Measurements from ENCODE around the gene CDH16.
"Not testable (repeated sequence)": the region's sequence is repeated elsewhere in the genome, so short reads cannot be mapped to it uniquely, and the experiment has no call there.

The CDH16 gene, protein sequence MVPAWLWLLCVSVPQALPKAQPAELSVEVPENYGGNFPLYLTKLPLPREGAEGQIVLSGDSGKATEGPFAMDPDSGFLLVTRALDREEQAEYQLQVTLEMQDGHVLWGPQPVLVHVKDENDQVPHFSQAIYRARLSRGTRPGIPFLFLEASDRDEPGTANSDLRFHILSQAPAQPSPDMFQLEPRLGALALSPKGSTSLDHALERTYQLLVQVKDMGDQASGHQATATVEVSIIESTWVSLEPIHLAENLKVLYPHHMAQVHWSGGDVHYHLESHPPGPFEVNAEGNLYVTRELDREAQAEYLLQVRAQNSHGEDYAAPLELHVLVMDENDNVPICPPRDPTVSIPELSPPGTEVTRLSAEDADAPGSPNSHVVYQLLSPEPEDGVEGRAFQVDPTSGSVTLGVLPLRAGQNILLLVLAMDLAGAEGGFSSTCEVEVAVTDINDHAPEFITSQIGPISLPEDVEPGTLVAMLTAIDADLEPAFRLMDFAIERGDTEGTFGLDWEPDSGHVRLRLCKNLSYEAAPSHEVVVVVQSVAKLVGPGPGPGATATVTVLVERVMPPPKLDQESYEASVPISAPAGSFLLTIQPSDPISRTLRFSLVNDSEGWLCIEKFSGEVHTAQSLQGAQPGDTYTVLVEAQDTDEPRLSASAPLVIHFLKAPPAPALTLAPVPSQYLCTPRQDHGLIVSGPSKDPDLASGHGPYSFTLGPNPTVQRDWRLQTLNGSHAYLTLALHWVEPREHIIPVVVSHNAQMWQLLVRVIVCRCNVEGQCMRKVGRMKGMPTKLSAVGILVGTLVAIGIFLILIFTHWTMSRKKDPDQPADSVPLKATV

DNA sequence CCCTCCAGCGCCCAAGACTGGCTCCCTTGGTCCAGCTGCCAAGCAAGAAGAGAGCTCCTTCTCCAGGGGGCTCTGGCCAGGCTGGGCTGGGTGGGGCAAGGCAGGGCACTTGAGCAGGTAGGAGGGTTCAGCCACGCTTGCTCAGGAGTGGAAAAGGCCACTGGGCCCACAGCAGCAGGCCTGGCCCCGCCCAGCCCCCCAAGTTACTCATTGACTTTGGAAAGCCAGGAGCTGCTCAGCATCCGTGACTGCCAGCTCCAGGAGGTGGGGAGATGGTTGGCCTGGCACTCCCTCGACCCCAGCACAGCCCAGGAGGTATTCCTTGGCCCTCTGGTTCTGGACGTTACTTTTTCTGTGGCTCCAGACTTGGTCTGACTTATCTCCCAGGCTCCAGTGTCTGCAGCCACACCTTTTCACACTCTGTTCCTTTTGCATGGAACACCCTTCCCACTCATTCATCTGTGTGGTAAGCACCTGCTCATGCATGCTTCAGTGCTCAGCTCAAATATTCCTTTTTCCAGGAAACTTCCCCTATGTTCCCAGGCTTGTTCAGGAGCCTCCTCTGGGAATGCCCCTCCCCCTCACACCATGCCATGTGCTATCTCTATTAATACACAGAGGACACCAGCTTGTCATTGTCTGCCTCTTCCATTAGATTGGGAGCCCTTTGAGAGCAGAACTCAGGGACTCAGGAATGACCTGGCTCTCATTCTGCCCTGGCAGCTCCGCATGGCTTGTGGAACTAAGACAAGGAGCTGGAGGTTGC, at the start of gene CDH16:
CDH16 (minus strand) TSS at position 83 of the 766 bp plus-strand sequence. CDS start 820 bp downstream, outside the sequence.
- DNase-seq (ENCODE audit: low spot score) (peak; percentile 88), FAIRE-seq (peak; percentile 93)

DNA sequence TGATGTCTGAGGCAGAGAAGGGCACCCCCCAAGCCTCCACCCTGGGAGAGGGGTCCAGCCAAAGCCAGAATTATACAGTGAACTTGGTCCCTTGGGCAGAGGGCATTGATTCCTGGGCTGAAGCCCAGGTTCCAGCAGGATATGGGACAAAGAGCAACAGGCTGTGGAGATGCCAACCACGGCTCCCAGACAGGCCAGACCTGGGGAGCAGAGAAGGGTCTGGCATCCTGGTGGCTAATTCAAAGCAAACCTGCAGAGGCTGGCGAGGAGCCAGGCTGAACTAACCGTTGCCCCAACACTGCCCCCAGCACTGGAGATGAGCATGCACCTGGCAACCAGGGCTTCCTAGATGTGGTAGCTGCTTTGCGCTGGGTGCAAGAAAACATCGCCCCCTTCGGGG, 45.4 kb upstream of the CDH16 start:
- FAIRE-seq (no peak), DNase-seq (ENCODE audit: low spot score) (no peak)

DNA sequence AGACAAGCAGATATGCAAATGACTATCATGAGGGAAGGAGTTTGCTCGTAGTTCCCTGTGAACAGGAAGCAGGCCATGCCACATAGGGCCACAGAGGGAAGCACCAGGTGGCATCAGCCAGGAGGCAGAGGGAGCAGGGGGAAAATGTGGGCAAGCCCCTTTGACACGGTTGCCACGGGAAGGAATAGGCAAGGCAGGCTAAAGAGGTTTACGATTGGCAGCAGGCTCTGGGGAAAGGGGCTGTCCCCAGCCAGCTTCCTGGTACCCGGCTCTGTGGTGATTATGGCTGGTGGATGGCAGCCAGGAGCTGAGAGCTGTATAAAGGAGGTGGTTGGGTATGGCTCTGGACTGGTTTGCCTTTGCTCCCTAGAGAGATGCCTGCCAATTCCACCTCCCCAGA, 43.2 kb upstream of the CDH16 start:
- DNase-seq (ENCODE audit: low spot score) (no peak), FAIRE-seq (no peak)

DNA sequence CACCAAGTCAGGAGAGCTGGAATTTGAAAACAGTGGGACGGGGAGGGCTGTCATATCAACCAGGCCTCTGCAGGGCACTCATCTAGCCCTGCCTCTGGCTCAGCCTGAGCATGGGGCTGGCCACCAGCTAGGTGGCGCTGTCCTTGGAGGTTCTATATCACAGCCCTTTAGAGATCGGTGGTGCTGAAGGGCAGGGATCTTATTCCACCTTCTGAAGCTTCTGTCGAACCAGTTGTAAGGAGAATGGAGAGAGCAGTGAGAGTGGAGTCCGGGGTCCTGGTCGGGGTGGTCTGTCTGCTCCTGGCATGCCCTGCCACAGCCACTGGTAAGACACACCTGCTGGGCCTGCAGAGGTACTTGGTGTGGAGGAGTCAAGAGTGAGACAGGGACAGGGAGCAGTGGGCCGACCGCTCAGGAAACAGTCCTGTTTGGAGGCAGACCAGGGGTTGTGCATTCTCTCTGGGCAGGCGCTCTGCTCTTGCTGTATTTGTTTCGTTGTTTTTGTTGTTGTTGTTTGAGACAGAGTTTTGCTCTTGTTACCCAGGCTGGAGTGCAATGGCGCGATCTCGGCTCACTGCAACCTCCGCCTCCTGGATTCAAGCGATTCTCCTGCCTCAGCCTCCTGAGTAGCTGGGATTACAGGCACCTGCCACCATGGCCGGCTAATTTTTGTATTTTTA, 42.5 kb upstream of the CDH16 start, which contains the start of gene CES3:
CES3 (plus strand) TSS at position 202 of the 680 bp plus-strand sequence; CDS start at position 244, 42 bp downstream.
- FAIRE-seq (no peak), DNase-seq (ENCODE audit: low spot score) (peak; percentile 50)

DNA sequence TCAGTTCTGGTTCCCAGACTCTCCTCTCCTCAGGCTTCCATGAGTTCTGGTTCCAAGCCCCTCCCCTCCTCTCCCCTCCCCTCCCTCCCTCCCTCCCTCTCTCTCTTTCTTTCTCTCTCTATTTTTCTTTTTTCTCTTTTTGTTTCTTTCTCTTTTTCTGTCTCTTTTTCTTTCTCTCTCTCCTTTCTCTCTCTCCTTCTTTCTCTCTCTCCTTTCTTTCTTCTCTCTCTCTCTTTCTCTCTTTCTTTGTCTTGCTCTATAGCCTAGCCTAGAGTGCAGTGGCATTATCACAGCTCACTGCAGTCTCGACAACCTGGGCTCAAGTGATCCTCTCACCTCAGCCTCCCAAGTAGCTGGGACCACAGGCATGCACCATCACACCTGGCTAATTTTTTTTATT, 41.6 kb upstream of the CDH16 start:
- no peak for FAIRE-seq
- no peak for DNase-seq (ENCODE audit: low spot score)

DNA sequence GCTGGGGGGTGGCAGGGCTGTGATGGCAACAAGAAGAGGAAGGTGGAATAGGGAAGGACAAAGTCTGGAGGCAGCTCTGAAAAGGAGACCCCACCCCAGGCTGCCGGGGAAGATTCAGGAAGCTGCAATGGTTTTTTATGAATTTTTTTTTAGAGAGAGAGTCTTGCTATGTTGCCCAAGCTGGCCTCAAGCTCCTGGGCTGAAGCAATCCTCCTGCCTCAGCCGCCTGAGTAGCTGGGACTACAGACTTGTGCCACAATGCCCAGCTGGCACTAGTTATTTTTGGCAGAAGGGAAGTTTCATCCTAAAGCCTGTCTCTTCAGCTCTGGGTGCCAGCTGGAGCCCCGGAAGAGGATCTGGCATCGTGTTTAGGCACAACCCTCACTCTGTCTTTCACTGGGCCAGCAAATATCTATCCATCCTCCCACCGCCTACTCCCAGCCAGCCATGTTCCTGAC, 41.0 kb upstream of the CDH16 start:
- DNase-seq (ENCODE audit: low spot score) (no peak), FAIRE-seq (no peak)

DNA sequence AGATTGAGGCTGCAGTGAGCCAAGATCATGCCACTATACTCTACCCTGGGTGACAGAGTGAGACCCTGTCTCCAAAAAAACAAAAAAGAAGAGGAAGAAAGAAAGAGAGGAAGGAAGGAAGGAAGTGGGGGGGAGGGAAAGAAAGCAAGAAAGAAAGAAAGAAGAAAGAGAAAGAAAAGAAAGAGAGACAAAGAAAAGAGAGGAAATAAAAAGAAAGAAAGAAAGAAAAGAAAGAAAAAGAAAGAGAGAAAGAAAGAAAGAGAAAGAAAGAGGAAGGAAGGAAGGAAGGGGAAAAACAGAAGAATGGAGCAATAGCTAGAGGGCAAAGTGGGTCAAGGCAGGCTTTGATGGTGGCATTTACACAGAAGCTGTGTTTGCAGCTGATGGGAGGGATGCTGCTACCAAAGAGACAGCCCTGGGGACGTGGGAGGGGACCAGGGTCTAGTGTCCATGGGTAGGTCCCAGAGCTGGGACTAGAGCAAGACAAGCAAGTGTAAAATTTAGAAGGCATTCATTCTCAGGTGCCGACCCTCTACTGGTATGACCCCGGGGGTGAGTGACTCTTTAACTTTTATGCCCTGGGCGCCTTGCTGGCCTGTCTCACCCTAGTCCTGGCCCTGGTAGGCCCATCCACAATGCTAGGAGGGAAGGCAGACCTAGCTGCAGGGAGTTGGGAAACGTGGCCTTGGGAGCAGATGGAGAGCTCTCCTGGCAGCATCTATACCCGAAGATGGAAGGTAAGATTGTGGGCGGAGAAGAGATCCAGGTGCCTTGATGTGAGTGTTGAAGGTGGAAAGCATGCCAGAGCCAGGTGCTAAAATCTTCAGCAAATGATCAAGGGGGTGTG, 40.4 kb upstream of the CDH16 start:
- FAIRE-seq, result no peak
- DNase-seq (ENCODE audit: low spot score), result no peak

DNA sequence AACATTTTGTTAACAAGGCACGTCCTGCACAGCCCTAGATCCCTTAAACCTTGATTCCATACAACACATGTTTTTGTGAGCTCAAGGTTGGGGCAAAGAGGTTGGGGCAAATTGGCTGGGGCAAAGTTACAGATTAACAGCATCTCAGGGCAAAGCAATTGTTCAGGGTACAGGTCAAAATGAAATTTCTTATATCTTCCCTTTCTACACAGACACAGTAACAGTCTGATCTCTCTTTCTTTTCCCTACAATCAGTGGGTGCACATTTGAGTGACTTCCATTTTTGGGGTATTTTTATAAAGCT, 37.4 kb upstream of the CDH16 start:
- not testable (repeated sequence) for FAIRE-seq

DNA sequence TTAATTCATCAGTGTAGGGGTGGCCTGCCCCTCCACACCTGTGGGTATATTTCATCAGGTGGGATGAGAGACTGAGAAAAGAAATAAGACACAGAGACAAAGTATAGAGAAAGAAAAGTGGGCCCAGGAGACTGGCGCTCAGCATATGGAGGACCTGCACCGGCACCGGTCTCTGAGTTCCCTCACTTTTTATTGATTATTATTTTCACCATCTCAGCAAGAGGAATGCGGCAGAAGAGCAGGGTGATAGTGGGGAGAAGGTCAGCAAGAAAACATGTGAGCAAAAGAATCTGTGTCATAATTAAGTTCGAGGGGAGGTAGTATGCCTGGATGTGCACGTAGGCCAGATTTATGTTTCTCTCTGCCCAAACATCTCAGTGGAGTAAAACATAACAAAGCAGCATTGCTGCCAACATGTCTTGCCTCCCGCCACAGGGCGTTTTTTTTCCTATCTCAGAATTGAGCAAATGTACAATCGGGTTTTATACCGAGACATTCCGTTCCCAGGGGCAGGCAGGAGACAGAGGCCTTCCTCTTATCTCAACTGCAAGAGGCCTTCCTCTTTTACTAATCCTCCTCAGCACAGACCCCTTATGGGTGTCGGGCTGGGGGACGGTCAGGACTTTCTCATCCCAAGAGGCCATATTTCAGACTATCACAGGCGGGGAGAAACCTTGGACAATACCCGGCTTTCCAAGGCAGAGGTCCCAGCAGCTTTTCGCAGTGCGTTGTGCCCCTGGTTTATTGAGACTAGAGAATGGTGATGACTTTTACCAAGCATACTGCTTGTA, 36.9 kb upstream of the CDH16 start:
- FAIRE-seq; DNase-seq (ENCODE audit: low spot score): not testable (repeated sequence)

More for the DNA sequence above, 37.4 kb upstream of the CDH16 start:
- DNase-seq (ENCODE audit: low spot score), result not testable (repeated sequence)

DNA sequence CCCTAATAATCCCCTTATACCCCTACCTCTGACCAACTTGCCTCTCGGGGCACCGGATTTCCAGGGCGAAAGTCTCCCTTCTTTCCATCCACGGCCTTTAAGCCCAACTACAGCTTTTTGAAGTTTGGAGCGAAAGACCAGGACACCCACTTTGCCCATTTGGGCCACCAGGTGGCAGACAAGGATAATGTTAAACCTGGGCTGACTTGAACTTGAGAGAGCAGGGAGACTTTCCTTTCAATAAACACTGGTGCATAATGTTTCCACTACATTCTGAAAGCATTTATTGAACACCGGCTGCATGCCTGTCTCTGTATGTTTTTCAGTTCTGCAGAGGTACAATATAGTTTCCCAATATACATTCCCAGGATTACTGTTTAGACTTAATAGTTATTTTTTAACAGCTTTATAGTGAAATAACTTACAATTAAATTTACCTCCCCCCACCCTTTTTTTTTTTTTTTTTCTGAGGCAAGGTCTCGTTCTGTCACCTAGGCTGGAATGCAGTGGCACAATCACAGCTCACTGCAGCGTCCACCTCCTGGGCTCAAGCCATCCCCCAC, 35.5 kb upstream of the CDH16 start:
- FAIRE-seq, result peak; percentile 14
- DNase-seq (ENCODE audit: low spot score), result peak; percentile 52

DNA sequence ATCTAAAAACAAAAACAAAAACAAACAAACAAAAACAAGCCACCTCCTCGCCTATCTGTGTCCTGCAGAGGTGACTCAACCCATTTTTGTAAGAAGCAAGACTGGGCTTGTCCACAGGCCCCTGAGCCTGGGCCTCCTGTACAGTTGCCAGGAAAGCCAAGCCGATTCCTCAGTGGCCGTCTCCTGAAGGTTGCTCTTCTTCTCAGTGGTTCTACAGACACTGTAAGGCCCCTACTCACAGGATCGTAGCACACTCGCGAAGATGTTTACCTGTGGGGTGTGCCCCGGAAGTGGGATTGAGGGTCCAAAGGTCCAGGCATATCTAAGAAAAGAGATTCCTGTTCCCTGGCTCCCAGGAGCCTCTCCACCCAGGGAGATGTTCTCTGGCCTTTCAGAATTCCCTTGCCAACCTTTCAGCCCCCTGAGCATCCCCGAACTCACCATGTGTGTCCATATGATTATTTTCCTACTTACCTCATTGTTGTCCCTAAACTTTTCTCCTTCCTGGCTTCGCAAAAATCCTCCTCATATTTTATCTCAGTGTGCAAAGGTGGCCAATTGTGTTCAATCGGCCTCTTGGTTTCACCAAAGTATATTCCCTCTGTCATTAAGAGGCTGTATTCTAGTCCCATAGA, 34.9 kb upstream of the CDH16 start:
- DNase-seq (ENCODE audit: low spot score) (no peak), FAIRE-seq (no peak)

DNA sequence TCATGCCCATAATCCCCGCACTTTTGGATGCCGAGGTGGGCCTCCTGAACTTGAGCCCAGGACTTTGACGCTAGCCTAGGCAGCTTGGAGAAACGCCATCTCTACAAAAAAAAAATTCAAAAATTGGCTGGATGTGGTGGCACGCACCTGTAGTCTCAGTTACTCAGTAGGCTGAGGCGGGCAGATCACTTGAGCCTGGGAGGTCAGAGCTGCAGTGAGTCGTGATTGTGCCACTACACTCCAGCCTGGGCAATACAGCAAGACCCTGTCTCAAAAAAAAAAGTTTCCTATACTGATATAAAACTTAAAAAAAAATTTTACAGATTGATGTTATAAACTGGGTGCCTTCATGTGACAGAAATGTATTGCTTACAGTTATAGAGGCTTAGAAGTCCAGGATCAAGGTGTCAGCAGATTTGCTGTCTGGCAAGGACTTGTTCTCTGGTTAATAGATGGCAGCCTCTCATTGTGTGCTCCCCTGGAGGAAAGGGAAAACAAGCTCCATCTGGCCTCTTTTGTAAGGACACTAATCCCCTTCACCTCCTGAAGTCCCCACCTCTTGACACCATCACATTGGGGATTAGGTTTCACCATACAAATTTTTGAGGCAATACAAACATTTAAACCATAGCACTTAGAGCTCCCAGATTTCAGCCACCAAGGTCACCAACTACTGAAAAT, 33.9 kb upstream of the CDH16 start:
- FAIRE-seq, result no peak
- DNase-seq (ENCODE audit: low spot score), result no peak

DNA sequence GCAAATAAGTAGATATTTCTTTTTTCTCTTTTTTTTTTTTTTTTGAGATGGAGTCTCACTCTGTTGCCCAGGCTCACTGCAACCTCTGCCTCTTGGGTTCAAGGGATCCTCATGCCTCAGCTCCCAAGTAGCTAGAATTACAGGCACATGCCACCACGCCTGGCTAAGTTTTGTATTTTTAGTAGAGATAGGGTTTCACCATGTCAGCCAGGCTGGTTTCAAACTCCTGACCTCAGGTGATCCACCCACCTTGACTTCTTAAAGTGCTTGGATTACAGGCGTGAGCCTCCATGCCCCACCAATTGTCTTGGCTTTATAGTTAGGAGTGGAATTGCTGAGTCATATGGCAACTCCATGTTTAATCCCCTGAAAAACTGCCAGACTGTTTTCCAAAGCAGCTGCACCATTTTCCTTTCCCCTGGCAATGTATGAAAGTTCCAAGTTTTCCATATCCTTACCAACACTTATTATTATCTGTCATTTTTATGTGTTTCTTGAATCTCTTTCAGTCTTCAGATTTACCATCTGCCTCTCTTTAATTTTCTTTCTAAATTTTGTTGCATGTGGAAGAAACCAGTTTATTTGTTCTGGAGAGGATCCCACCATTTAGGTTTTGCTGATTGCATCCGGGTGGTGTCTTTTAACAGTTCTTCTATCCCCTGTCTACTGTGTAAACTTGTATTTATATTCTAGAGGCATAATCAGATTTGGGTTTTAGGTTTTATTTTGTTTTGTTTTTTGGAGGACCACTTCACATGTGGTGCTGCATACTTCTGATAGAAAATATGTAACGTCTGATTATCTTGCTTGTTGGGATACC, 32.5 kb upstream of the CDH16 start:
- FAIRE-seq (no peak), DNase-seq (ENCODE audit: low spot score) (no peak)

DNA sequence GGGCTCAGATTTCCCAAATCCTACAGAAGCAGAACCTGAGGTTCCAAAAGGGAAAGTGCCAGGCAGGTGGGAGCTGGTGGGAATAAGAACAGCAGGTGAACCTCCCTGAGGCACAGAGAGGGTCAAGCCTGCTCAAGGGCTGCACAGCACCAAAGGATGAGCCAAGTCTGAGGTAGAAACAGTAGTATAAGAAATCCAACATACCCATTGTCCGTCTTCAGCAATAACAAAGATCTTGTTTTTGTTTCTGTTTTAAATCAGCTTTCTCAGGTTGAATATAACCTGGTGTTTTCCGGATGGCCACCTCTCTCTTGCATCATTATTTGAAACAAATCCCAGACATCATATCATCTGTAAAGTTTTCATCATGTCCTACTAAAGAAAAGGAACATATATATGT, 31.8 kb upstream of the CDH16 start:
- no peak for DNase-seq (ENCODE audit: low spot score)
- no peak for FAIRE-seq

DNA sequence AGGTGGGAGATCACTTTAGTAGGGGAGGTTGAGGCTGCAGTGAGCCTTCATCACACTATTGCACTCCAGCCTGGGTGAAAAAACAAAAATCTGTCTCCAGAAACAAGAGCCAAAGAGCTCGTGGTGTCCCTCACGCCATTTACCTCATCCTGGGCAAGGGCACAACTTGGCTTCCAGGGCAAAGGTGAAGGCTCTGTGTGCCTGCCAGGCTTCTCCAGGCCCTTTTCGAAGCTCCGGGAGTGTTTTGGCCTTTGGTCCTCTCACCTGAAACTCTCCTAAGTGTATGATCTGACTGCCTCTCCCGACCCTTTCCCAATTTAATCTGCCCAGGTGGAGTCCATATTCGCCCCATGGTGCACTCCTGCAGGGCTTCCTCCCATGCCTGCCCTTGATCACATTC, 30.8 kb upstream of the CDH16 start:
- FAIRE-seq, result no peak
- no peak for DNase-seq (ENCODE audit: low spot score)

DNA sequence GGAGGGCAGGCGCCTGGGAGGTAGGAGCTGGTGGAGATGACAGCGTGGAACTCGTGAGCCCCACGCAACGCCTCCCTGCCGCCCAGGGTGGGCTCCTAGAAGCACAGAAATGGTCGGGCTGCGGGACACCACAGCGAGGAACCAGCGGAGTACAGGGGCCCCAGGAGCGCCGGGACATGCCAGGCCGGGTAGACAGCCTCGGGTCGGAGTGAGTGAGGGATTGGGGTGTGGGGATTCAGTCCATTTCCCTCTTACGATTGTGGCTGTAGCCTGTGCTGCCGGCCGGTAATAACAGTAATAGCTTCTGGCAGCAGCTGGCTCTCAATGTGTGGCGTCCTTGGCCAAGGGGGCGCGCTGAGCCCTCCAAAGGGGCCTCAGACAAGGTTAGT, 30.1 kb upstream of the CDH16 start:
- no peak for FAIRE-seq
- DNase-seq (ENCODE audit: low spot score), result no peak
